MCF 10A (cell line): ENCODE results near the gene APEH. TPM values are rescaled to one million over a fixed set of nuclear protein-coding genes. Genes with fewer than 3 reads are reported as not detected.

Experiments
- BruUV-seq: library from RNA; stranded (reverse); fragments of 400-500 nt; replicated peaks from 2 replicates; lab custom pipeline; 2021; lab: Mats Ljungman, UMichigan
- CTCF ChIA-PET: fragments of 300-600 bp; sonication (Branson Sonifier 250); formaldehyde crosslinking; extraction: SDS; loops from one replicate; lab custom pipeline; 2021; ENCODE audit warnings: antibody characterized with exemption, inconsistent platforms; lab: Yijun Ruan, JAX
- POLR2A ChIA-PET: fragments of 300-600, 350-650 bp; sonication (Branson Sonifier 250); formaldehyde crosslinking; extraction: SDS; loops from one replicate; lab custom pipeline; 2020; ENCODE audit warnings: antibody characterized with exemption, inconsistent platforms; lab: Yijun Ruan, JAX
- DNase-seq: peaks from one replicate; pipeline ENCODE4 v3.0.0-alpha.2; 2018; ENCODE audit not compliant: unreplicated experiment
- H3K27ac Mint-ChIP-seq: one replicate; pipeline ENCODE4 v1.8.0; 2022; ENCODE audit warnings: mild to moderate bottlenecking, low read depth, mixed read lengths; ENCODE audit not compliant: unreplicated experiment
- H3K27me3 Mint-ChIP-seq: one replicate; pipeline ENCODE4 v1.8.0; 2022; ENCODE audit warnings: mixed read lengths; ENCODE audit not compliant: insufficient read depth, unreplicated experiment
- H3K36me3 Mint-ChIP-seq: one replicate; pipeline ENCODE4 v1.8.0; 2022; ENCODE audit warnings: mild to moderate bottlenecking, moderate library complexity, mixed read lengths; ENCODE audit not compliant: insufficient read depth, unreplicated experiment
- H3K4me1 Mint-ChIP-seq: one replicate; pipeline ENCODE4 v1.8.0; 2022; ENCODE audit warnings: mixed read lengths; ENCODE audit not compliant: insufficient read depth, unreplicated experiment
- H3K4me3 Mint-ChIP-seq: one replicate; pipeline ENCODE4 v1.8.0; 2022; ENCODE audit warnings: mild to moderate bottlenecking, moderate library complexity, mixed read lengths; ENCODE audit not compliant: unreplicated experiment
- H3K9me3 Mint-ChIP-seq: one replicate; pipeline ENCODE4 v1.8.0; 2022; ENCODE audit warnings: mixed read lengths; ENCODE audit not compliant: unreplicated experiment
- intact Hi-C: fragments of 100-400 bp; cut with micrococcal nuclease; formaldehyde crosslinking; loops from 2 replicates; pipeline ENCODE4 v1.14.1; 2022
- total RNA-seq: library from RNA; stranded (reverse); gene quantifications from 2 replicates; pipeline ENCODE4 v1.2.3, GENCODE V29; 2022
- TF ChIP-seq, protein P1 (sequence below): fragments of 200-600 bp; IDR thresholded peaks from one replicate; pipeline ENCODE4 v1.8.0; 2022; ENCODE audit warnings: antibody characterized with exemption, mild to moderate bottlenecking; ENCODE audit not compliant: unreplicated experiment

Gene APEH
- total RNA-seq, 1 experiment from 2014 or later, result 127 TPM

DNA sequence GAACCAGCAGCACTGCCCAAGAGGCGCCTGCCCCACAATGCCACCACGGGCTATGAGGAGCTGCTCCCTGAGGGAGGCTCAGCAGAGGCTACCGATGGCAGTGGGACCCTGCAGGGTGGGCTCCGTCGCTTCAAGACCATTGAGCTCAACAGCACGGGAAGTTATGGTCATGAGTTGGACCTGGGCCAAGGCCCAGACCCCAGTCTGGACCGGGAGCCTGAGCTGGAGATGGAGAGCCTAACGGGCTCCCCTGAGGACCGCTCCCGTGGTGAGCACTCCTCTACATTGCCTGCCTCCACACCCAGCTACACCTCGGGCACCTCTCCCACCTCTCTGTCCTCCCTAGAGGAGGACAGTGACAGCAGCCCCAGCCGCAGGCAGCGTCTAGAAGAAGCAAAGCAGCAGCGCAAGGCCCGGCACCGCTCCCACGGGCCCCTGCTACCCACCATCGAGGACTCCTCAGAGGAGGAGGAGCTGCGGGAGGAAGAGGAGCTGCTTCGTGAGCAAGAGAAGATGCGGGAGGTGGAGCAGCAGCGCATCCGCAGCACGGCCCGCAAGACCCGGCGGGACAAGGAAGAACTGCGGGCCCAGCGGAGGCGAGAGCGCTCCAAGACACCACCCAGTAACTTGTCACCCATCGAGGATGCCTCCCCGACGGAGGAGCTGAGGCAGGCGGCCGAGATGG is 21.8 kb upstream of the APEH start:
- Mint-ChIP-seq H3K36me3 (no peaks in the 10 kb centered on the region), H3K4me3 (no peak overlapping the region), H3K9me3 (no peaks in the 10 kb centered on the region), H3K27me3 (no peaks in the 10 kb centered on the region), H3K27ac (no peak overlapping the region), H3K4me1 (no peaks in the 10 kb centered on the region)
- intact Hi-C loops, result no loop called here
- DNase-seq, result no peak
- CTCF ChIA-PET, result interaction anchor here (0.6 to 1.4 kb wide), 3 partner anchors 46 to 113 kb away, joined by 3 to 5 read pairs (median 4); no protein-coding TSS in a partner anchor
- no TSS peak for BruUV-seq
- TF ChIP-seq, protein P1, sequence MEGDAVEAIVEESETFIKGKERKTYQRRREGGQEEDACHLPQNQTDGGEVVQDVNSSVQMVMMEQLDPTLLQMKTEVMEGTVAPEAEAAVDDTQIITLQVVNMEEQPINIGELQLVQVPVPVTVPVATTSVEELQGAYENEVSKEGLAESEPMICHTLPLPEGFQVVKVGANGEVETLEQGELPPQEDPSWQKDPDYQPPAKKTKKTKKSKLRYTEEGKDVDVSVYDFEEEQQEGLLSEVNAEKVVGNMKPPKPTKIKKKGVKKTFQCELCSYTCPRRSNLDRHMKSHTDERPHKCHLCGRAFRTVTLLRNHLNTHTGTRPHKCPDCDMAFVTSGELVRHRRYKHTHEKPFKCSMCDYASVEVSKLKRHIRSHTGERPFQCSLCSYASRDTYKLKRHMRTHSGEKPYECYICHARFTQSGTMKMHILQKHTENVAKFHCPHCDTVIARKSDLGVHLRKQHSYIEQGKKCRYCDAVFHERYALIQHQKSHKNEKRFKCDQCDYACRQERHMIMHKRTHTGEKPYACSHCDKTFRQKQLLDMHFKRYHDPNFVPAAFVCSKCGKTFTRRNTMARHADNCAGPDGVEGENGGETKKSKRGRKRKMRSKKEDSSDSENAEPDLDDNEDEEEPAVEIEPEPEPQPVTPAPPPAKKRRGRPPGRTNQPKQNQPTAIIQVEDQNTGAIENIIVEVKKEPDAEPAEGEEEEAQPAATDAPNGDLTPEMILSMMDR, result no peak
- POLR2A ChIA-PET, result no interaction called here

DNA sequence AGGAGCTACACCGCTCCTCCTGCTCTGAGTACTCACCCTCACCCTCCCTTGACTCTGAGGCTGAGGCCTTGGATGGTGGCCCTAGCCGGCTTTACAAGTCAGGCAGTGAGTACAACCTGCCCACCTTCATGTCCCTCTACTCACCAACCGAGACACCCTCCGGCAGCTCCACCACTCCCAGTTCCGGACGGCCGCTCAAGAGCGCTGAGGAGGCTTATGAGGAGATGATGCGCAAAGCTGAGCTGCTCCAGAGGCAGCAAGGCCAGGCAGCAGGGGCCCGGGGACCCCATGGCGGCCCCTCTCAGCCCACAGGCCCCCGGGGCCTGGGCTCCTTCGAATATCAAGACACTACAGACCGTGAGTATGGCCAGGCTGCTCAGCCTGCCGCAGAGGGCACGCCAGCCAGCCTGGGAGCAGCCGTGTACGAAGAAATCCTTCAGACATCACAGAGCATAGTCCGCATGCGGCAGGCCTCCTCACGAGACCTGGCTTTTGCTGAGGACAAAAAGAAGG is 21.2 kb upstream of the APEH start:
- no peaks in the 10 kb centered on the region for H3K36me3 Mint-ChIP-seq
- H3K4me1 Mint-ChIP-seq, result no peaks in the 10 kb centered on the region
- POLR2A ChIA-PET, result no interaction called here
- DNase-seq, result no peak
- no peaks in the 10 kb centered on the region for H3K9me3 Mint-ChIP-seq
- H3K27ac Mint-ChIP-seq, result no peak overlapping the region
- no peak overlapping the region for H3K4me3 Mint-ChIP-seq
- TF ChIP-seq, protein P1, result no peak
- H3K27me3 Mint-ChIP-seq, result no peaks in the 10 kb centered on the region
- intact Hi-C loops, result no loop called here
- CTCF ChIA-PET, result interaction anchor here (1.4 kb wide), 1 partner anchor 114 kb away, joined by 5 read pairs; no protein-coding TSS in a partner anchor
- no TSS peak for BruUV-seq

DNA sequence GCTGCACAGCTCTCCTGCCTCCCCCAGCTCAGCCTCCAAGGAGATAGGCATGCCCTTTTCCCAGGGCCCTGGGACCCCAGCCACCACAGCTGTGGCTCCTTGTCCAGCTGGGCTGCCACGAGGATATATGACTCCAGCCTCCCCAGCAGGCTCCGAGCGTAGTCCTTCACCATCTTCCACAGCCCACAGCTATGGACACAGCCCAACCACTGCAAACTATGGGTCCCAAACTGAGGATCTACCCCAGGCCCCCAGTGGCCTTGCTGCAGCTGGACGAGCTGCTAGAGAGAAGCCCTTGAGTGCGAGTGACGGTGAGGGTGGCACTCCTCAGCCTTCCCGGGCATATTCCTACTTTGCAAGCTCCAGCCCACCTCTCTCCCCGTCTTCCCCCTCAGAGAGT is 20.5 kb upstream of the APEH start:
- intact Hi-C loops, result no loop called here
- no peaks in the 10 kb centered on the region for H3K9me3 Mint-ChIP-seq
- no peaks in the 10 kb centered on the region for H3K27me3 Mint-ChIP-seq
- DNase-seq, result no peak
- H3K27ac Mint-ChIP-seq, result no peak overlapping the region
- H3K36me3 Mint-ChIP-seq, result no peaks in the 10 kb centered on the region
- ChIA-PET CTCF (interaction anchor here (0.7 to 1.4 kb wide), 2 partner anchors 84 to 114 kb away, joined by 3 to 5 read pairs; no protein-coding TSS in a partner anchor), POLR2A (no interaction called here)
- H3K4me1 Mint-ChIP-seq, result no peaks in the 10 kb centered on the region
- H3K4me3 Mint-ChIP-seq, result no peak overlapping the region
- no TSS peak for BruUV-seq
- TF ChIP-seq, protein P1, result no peak

DNA sequence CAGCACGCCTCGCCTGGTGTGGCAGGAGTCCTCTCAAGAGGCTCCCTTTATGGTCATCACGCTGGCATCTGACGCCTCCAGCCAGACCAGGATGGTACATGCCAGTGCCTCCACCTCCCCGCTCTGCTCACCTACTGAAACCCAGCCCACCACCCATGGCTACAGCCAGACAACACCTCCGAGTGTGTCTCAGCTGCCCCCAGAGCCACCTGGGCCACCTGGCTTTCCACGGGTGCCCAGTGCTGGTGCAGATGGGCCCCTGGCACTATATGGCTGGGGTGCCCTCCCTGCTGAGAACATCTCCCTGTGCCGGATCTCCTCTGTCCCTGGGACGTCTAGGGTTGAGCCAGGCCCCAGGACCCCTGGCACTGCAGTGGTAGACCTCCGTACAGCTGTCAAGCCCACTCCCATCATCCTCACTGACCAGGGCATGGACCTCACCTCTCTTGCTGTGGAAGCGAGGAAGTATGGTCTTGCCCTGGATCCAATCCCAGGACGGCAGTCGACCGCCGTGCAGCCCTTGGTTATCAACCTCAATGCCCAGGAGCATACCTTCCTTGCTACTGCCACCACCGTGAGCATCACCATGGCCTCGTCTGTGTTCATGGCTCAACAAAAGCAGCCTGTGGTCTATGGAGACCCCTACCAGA is 19.9 kb upstream of the APEH start:
- BruUV-seq, result no TSS peak
- TF ChIP-seq, protein P1, result no peak
- H3K4me3 Mint-ChIP-seq, result no peak overlapping the region
- H3K27me3 Mint-ChIP-seq, result no peaks in the 10 kb centered on the region
- H3K9me3 Mint-ChIP-seq, result no peaks in the 10 kb centered on the region
- intact Hi-C loops, result no loop called here
- ChIA-PET CTCF (interaction anchor here (0.5 to 0.7 kb wide), 2 partner anchors 19 to 84 kb away, joined by 3 read pairs; no protein-coding TSS in a partner anchor), POLR2A (no interaction called here)
- no peaks in the 10 kb centered on the region for H3K4me1 Mint-ChIP-seq
- no peak overlapping the region for H3K27ac Mint-ChIP-seq
- no peak for DNase-seq
- no peaks in the 10 kb centered on the region for H3K36me3 Mint-ChIP-seq
